HEK293 (cell line): ENCODE data around the gene ZNF292.

Source experiments
- CTCF ChIA-PET: fragments of 350-600 bp; formaldehyde crosslinking; extraction: SDS; loops from one replicate; lab custom pipeline; 2021; ENCODE audit warnings: antibody characterized with exemption; lab: Yijun Ruan, JAX
- POLR2A ChIA-PET: fragments of 300-600 bp; formaldehyde crosslinking; extraction: SDS; loops from one replicate; lab custom pipeline; 2020; ENCODE audit warnings: antibody characterized with exemption, inconsistent platforms; lab: Yijun Ruan, JAX
- H3K27ac ChIP-seq: fragments of 200-500 bp; sonication (Bioruptor generic); 2 replicates; pipeline ENCODE4 v1.5.1; 2014; ENCODE audit warnings: low read depth, low read length, control low read depth, inconsistent platforms; ENCODE audit errors: extremely low read depth
- H3K36me3 ChIP-seq, 2 experiments: fragments of 200-500 bp in 1 of 2; sonication (Bioruptor generic) in 1 of 2; 1 replicate in 1 of 2; 2 replicates in 1 of 2; pipeline ENCODE4 v1.5.1; 2014 to 2017; ENCODE audit warnings: inconsistent platforms in 2 of 2, low read length in 2 of 2; ENCODE audit not compliant: control insufficient read depth in 2 of 2, insufficient read depth in 1 of 2
- H3K4me1 ChIP-seq: fragments of 200-500 bp; sonication (Bioruptor generic); 2 replicates; pipeline ENCODE4 v1.5.1; 2014; ENCODE audit warnings: mild to moderate bottlenecking, low read length, inconsistent platforms; ENCODE audit not compliant: control insufficient read depth, insufficient read depth
- H3K4me3 ChIP-seq: 2 replicates; pipeline ENCODE4 v1.5.1; 2011; ENCODE audit warnings: low read depth, mild to moderate bottlenecking, control low read depth, low read length, moderate library complexity
- H3K9me3 ChIP-seq: fragments of 200-500 bp; sonication (Bioruptor generic); 2 replicates; pipeline ENCODE4 v1.5.1; 2014; ENCODE audit warnings: low read depth, low read length, inconsistent platforms; ENCODE audit not compliant: control insufficient read depth, insufficient read depth
- GLI4 ChIP-seq: fragments of 450-650 bp; formaldehyde crosslinking; IDR thresholded peaks from 2 replicates; pipeline ENCODE4 v1.5.1; 2016; ENCODE audit warnings: missing biosample characterization, missing genetic modification characterization
- HOXA7 ChIP-seq: sonication (generic); formaldehyde crosslinking; IDR thresholded peaks from 2 replicates; pipeline ENCODE4 v1.8.1; 2022; ENCODE audit warnings: missing genetic modification reagents, borderline replicate concordance
- IKZF3 ChIP-seq: fragments of 450-650 bp; IDR thresholded peaks from 2 replicates; pipeline ENCODE4 v1.5.0; 2018; ENCODE audit warnings: missing biosample characterization, mild to moderate bottlenecking, missing genetic modification characterization, moderate library complexity
- OSR2 ChIP-seq: fragments of 450-650 bp; formaldehyde crosslinking; IDR thresholded peaks from 2 replicates; pipeline ENCODE4 v1.5.1; 2016; ENCODE audit warnings: missing biosample characterization, missing genetic modification characterization
- PRDM6 ChIP-seq: fragments of 450-650 bp; formaldehyde crosslinking; IDR thresholded peaks from 2 replicates; pipeline ENCODE4 v1.5.1; 2017; ENCODE audit warnings: missing biosample characterization, missing genetic modification characterization
- SCRT1 ChIP-seq: fragments of 450-650 bp; formaldehyde crosslinking; IDR thresholded peaks from 2 replicates; pipeline ENCODE4 v1.5.1; 2016; ENCODE audit warnings: missing biosample characterization, missing genetic modification characterization, borderline replicate concordance
- ZBTB8A ChIP-seq: fragments of 450-650 bp; formaldehyde crosslinking; IDR thresholded peaks from 2 replicates; pipeline ENCODE4 v1.5.1; 2016; ENCODE audit warnings: missing biosample characterization, missing genetic modification characterization
- ZNF112 ChIP-seq: fragments of 450-650 bp; formaldehyde crosslinking; IDR thresholded peaks from 2 replicates; pipeline ENCODE4 v1.5.0; 2017; ENCODE audit warnings: missing biosample characterization, missing genetic modification characterization
- ZNF146 ChIP-seq: fragments of 450-650 bp; formaldehyde crosslinking; IDR thresholded peaks from 2 replicates; pipeline ENCODE4 v1.5.1; 2016; ENCODE audit warnings: missing biosample characterization, missing genetic modification characterization
- ZNF174 ChIP-seq: fragments of 450-650 bp; formaldehyde crosslinking; IDR thresholded peaks from 2 replicates; pipeline ENCODE4 v1.5.0; 2017; ENCODE audit warnings: missing biosample characterization, mild to moderate bottlenecking, missing genetic modification characterization
- ZNF184 ChIP-seq: fragments of 450-650 bp; IDR thresholded peaks from 2 replicates; pipeline ENCODE4 v1.5.1; 2018; ENCODE audit warnings: missing biosample characterization, mild to moderate bottlenecking, missing genetic modification characterization
- ZNF302 ChIP-seq: fragments of 450-650 bp; formaldehyde crosslinking; IDR thresholded peaks from 2 replicates; pipeline ENCODE4 v1.5.1; 2016; ENCODE audit warnings: missing biosample characterization, missing genetic modification characterization, low read depth
- ZNF416 ChIP-seq: fragments of 450-650 bp; formaldehyde crosslinking; IDR thresholded peaks from 2 replicates; pipeline ENCODE4 v1.5.1; 2016; ENCODE audit warnings: missing biosample characterization, missing genetic modification characterization
- ZNF423 ChIP-seq: fragments of 450-650 bp; formaldehyde crosslinking; IDR thresholded peaks from 2 replicates; pipeline ENCODE4 v1.5.1; 2016; ENCODE audit warnings: missing biosample characterization, missing genetic modification characterization
- ZNF501 ChIP-seq: fragments of 450-650 bp; formaldehyde crosslinking; IDR thresholded peaks from 2 replicates; pipeline ENCODE4 v1.5.1; 2016; ENCODE audit warnings: missing biosample characterization, missing genetic modification characterization
- ZNF529 ChIP-seq: fragments of 450-650 bp; formaldehyde crosslinking; IDR thresholded peaks from 2 replicates; pipeline ENCODE4 v1.5.1; 2017; ENCODE audit warnings: missing genetic modification characterization, missing biosample characterization; ENCODE audit not compliant: insufficient replicate concordance
- ZNF549 ChIP-seq: fragments of 450-650 bp; IDR thresholded peaks from 2 replicates; pipeline ENCODE4 v1.5.1; 2018; ENCODE audit warnings: missing biosample characterization, missing genetic modification characterization, mild to moderate bottlenecking, inconsistent platforms, moderate library complexity
- ZNF558 ChIP-seq: fragments of 450-650 bp; formaldehyde crosslinking; IDR thresholded peaks from 2 replicates; pipeline ENCODE4 v1.5.1; 2016; ENCODE audit warnings: missing biosample characterization, missing genetic modification characterization
- ZNF596 ChIP-seq: fragments of 450-650 bp; IDR thresholded peaks from 2 replicates; pipeline ENCODE4 v1.5.0; 2018; ENCODE audit warnings: missing biosample characterization, mild to moderate bottlenecking, missing genetic modification characterization, moderate library complexity
- ZNF768 ChIP-seq: fragments of 450-650 bp; formaldehyde crosslinking; IDR thresholded peaks from 2 replicates; pipeline ENCODE4 v1.5.1; 2018; ENCODE audit warnings: missing biosample characterization, mild to moderate bottlenecking, missing genetic modification characterization
- ZNF830 ChIP-seq: fragments of 450-650 bp; IDR thresholded peaks from 2 replicates; pipeline ENCODE4 v1.5.0; 2018; ENCODE audit warnings: missing biosample characterization, missing genetic modification characterization, low read depth, mild to moderate bottlenecking, moderate library complexity
- ZNF843 ChIP-seq: fragments of 450-650 bp; formaldehyde crosslinking; IDR thresholded peaks from 2 replicates; pipeline ENCODE4 v1.5.1; 2016; ENCODE audit warnings: missing biosample characterization, missing genetic modification characterization
- ZSCAN30 ChIP-seq: fragments of 450-650 bp; IDR thresholded peaks from 2 replicates; pipeline ENCODE4 v1.5.1; 2018; ENCODE audit warnings: missing biosample characterization, mild to moderate bottlenecking, missing genetic modification characterization, moderate library complexity
- ZXDB ChIP-seq: fragments of 450-650 bp; formaldehyde crosslinking; IDR thresholded peaks from 2 replicates; pipeline ENCODE4 v1.5.1; 2016; ENCODE audit warnings: missing biosample characterization, missing genetic modification characterization
- TF ChIP-seq, protein P1 (sequence below): fragments of 450-650 bp; formaldehyde crosslinking; IDR thresholded peaks from 2 replicates; pipeline ENCODE4 v1.5.1; 2016; ENCODE audit warnings: missing biosample characterization, missing genetic modification characterization

Gene ZNF292

DNA sequence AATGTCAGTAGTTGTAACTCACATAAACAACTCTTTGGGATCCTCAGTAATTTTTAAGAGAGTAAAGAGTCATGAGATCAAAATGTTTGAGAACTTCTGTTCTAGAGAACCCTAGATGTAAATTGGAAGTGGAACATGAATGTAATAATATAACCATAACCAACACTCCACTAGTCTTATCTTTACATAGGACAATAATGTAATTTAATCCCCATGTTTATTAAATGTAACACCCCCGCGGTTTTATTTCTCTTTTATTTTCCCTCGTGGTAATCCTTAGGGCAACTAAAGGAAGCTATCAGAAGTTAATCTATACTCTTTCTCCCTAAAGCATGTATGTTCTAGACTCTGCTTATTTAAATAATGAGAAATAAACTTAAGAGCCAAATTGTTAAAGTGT lies 54.4 kb downstream of the ZNF292 start:
- TF ChIP-seq ZNF843 (tag by site-specific recombination) (peak; percentile 55; the same call in 1 of the 2 replicates), PRDM6 (tag by site-specific recombination) (peak; percentile 59), IKZF3 (0 out of 2 replicates have a peak, but pooled peaks have one; percentile 22), OSR2 (no peak)
- TF ChIP-seq, protein P1, sequence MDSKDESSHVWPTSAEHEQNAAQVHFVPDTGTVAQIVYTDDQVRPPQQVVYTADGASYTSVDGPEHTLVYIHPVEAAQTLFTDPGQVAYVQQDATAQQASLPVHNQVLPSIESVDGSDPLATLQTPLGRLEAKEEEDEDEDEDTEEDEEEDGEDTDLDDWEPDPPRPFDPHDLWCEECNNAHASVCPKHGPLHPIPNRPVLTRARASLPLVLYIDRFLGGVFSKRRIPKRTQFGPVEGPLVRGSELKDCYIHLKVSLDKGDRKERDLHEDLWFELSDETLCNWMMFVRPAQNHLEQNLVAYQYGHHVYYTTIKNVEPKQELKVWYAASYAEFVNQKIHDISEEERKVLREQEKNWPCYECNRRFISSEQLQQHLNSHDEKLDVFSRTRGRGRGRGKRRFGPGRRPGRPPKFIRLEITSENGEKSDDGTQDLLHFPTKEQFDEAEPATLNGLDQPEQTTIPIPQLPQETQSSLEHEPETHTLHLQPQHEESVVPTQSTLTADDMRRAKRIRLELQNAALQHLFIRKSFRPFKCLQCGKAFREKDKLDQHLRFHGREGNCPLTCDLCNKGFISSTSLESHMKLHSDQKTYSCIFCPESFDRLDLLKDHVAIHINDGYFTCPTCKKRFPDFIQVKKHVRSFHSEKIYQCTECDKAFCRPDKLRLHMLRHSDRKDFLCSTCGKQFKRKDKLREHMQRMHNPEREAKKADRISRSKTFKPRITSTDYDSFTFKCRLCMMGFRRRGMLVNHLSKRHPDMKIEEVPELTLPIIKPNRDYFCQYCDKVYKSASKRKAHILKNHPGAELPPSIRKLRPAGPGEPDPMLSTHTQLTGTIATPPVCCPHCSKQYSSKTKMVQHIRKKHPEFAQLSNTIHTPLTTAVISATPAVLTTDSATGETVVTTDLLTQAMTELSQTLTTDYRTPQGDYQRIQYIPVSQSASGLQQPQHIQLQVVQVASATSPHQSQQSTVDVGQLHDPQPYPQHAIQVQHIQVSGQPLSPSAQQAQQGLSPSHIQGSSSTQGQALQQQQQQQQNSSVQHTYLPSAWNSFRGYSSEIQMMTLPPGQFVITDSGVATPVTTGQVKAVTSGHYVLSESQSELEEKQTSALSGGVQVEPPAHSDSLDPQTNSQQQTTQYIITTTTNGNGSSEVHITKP: peak; percentile 25; the same call in 1 of the 2 replicates
- Histone ChIP-seq H3K36me3 (peaks cover 0 to 6% of the 10 kb centered on the region in 2 experiments; a peak in 1 of 3 replicates), H3K9me3 (no peaks in the 10 kb centered on the region), H3K4me3 (no peak overlapping the region), H3K27ac (no peak overlapping the region), H3K4me1 (peaks cover 4% of the 10 kb centered on the region)
- POLR2A ChIA-PET: no interaction called here
- CTCF ChIA-PET: no interaction called here

GRCh38 chr6:87210979-87211378 lies 55.6 kb downstream of the ZNF292 start:
- H3K27ac ChIP-seq: no peak overlapping the region
- ChIA-PET CTCF (no interaction called here), POLR2A (no interaction called here)
- no peak overlapping the region for H3K4me3 ChIP-seq
- no peaks in the 10 kb centered on the region for H3K9me3 ChIP-seq
- peaks cover 4% of the 10 kb centered on the region for H3K4me1 ChIP-seq
- no peak for TF ChIP-seq SCRT1 (tag by site-specific recombination)
- no peak for TF ChIP-seq ZNF768
- no peak for TF ChIP-seq ZNF529 (tag by site-specific recombination)
- no peak for TF ChIP-seq ZNF501
- TF ChIP-seq ZXDB (tag by site-specific recombination): no peak
- no peak for TF ChIP-seq HOXA7 (CRISPR knock-in tag)
- TF ChIP-seq ZNF423 (tag by site-specific recombination): no peak
- TF ChIP-seq ZNF549 (tag by site-specific recombination): no peak
- no peak for TF ChIP-seq ZNF112 (tag by site-specific recombination)
- TF ChIP-seq ZNF302: no peak
- TF ChIP-seq ZNF174 (tag by site-specific recombination): no peak
- no peak for TF ChIP-seq ZNF184
- TF ChIP-seq ZNF830 (tag by site-specific recombination): no peak
- no peak for TF ChIP-seq ZNF596
- TF ChIP-seq ZNF146: no peak
- no peak for TF ChIP-seq GLI4
- TF ChIP-seq ZNF558: no peak
- TF ChIP-seq ZNF416 (tag by site-specific recombination): no peak
- no peak for TF ChIP-seq ZSCAN30 (tag by site-specific recombination)
- no peak for TF ChIP-seq ZBTB8A (tag by site-specific recombination)
- peaks cover 0 to 3% of the 10 kb centered on the region in 2 experiments; a peak in 1 of 3 replicates for H3K36me3 ChIP-seq
